Measurements from ENCODE around the gene PLEKHH3.

PLEKHH3 gene, protein sequence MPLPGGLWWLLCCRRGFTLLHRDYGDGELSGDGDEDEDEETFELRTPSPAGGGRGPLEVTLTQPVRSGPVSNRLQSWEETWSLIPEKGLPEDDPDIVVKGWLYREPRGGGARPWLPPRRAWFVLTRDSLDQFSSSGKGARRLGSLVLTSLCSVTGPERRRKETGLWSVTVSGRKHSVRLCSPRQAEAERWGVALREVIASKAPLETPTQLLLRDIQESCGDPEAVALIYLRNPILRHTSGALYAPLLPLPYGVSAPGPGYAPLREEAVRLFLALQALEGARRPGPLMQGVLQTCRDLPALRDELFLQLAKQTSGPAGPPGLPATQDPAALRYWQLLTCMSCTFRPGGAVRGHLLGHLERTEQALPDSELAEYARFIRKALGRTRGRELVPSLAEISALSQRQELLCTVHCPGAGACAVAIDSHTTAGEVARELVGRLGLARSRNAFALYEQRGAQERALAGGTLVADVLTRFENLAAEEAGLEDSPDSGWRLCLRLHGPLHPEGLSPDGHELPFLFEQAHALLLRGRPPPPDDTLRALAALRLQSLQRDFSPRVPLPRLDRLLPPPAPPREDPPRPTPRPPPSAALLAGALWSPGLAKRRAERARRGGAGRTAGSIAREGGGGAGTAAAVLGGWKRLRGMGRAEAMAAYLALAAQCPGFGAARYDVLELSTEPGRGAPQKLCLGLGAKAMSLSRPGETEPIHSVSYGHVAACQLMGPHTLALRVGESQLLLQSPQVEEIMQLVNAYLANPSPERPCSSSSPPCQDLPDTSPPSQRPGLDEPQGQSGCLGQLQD

DNA sequence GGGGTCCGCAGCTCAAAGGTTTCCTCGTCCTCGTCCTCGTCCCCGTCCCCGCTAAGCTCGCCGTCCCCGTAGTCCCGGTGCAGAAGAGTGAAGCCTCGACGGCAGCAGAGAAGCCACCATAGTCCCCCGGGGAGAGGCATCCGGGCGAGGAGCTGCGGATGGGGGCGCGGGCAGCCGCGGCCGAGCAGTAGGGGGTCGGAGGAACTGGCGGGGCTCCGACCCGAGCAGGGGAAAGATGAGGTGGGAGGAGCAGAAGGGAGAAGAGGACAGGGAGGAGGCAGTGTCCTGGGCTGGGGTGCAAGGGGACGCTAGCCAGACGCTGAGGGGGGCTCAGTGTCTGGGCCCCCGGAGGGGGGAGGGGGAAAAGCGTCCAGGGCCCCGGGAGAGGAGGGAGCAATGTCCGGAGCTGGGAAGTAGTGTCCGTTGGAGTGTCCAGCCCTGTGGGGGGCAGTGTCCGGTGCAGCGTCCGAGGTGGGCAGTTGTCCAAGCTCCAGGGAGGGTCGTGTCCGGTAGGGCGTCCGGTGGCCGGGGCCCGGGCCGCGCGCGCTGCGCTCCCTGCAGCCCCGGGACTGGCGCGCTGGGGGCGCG lies at the start of gene PLEKHH3:
PLEKHH3 (minus strand) TSS at position 571 of the 588 bp plus-strand sequence; CDS start at position 140, 431 bp downstream.
- DNase-seq (ENCODE audit: low read depth in 1 of 2, low spot score in 1 of 2), result no peak
- in situ Hi-C loops (cut with HindIII; ENCODE audit: low pct_unique_long_range_greater_than_20kb, low sequenced_read_pairs), result no loop called here
- no peak for TF ChIP-seq JUND (IDR thresholded peaks at IDR 0.05; ENCODE audit: low read depth)

DNA sequence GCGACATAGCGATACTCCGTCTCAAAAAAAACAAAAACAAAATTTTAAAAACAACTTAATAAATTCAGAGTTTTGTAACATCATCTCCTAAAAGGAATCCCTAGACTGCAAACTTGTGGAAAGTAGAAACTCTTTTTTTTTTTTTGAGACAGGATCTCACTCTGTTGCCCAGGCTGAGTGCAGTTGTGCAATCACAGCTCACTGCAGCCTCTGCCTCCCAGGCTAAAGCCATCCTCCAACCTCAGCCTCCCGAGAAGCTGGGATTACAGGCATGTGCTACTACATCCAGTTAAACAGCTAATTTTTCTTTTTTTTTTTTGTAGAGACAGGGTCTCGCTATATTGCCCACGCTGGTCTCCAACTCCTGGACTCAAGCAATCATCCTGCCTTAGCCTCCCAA lies 48.3 kb upstream of the PLEKHH3 start:
- TF ChIP-seq JUND (IDR thresholded peaks at IDR 0.05; ENCODE audit: low read depth), result no peak
- no peak for DNase-seq (ENCODE audit: low read depth in 1 of 2, low spot score in 1 of 2)
- in situ Hi-C loops (cut with HindIII; ENCODE audit: low pct_unique_long_range_greater_than_20kb, low sequenced_read_pairs), result no loop called here

DNA sequence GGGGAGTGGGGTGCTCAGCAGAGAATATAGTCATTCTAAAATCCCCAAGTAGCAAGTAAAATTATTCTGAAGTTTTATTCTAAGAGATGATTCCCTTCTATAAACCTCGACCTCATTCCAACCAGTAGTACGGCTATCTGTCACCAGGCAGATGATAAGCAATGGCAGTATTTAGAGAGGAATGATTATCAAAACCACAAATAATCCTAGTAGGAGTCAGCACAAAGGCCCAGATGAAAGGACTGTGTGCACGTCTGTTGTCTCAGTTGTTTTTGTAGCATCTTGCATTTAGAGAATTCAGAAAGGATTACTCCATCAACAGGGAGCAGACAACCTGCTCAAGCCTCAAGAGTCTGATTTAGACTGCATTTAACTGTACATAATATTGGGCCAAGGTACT lies 46.8 kb upstream of the PLEKHH3 start:
- no peak for DNase-seq (ENCODE audit: low read depth in 1 of 2, low spot score in 1 of 2)
- TF ChIP-seq JUND (IDR thresholded peaks at IDR 0.05; ENCODE audit: low read depth), result no peak
- in situ Hi-C loops (cut with HindIII; ENCODE audit: low pct_unique_long_range_greater_than_20kb, low sequenced_read_pairs), result no loop called here

DNA sequence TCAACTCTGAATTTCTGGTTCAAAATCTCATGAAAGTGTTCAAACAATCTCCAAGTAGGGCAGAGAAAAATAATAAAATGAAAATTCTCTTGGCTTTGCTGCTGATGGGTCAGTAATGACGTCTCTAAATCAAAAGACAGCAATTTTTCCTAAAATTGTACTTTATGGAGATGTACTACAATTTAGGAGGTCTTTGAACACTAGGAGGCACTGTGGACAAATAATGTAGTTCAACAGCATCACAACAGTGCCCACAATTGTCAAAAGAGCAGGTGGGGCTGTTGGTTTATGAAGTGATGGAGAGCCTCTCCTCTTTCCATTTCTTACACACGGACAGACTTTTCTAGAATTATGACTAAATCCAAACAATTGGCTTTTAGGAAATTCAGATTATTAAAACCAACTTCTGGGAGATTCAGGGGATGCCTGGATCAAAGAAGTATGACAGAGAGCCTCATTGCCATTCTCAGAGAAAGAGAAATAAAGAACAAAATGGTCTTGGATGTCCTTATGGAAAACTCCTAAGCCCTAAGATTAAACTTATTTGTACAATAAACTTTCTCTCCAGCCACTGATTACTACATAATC lies 44.3 kb upstream of the PLEKHH3 start:
- TF ChIP-seq JUND (IDR thresholded peaks at IDR 0.05; ENCODE audit: low read depth), result no peak
- DNase-seq (ENCODE audit: low read depth in 1 of 2, low spot score in 1 of 2), result peak; percentile 63 to 82
- in situ Hi-C loops (cut with HindIII; ENCODE audit: low pct_unique_long_range_greater_than_20kb, low sequenced_read_pairs), result no loop called here

DNA sequence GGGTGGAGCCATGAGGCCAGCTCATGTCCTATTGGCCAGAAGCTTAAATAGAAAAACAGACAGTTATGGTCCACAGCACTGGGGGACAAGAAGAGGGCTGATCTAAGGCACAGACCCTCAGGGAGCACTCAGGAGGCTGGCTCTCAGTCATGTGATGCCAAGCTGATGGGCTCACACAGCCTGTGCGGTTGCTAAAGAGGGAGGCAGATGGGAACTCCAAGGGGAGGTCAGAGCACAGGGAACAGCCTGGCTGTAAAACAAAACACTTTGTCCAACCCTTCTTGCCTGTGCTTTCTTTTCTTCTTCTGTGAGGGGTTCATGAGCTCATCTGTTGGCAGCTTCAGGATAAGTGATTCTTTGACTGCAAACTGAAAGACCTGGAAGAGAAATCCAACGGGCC lies 32.8 kb upstream of the PLEKHH3 start:
- in situ Hi-C loops (cut with HindIII; ENCODE audit: low pct_unique_long_range_greater_than_20kb, low sequenced_read_pairs), result no loop called here
- no peak for TF ChIP-seq JUND (IDR thresholded peaks at IDR 0.05; ENCODE audit: low read depth)
- DNase-seq (ENCODE audit: low read depth in 1 of 2, low spot score in 1 of 2), result no peak

DNA sequence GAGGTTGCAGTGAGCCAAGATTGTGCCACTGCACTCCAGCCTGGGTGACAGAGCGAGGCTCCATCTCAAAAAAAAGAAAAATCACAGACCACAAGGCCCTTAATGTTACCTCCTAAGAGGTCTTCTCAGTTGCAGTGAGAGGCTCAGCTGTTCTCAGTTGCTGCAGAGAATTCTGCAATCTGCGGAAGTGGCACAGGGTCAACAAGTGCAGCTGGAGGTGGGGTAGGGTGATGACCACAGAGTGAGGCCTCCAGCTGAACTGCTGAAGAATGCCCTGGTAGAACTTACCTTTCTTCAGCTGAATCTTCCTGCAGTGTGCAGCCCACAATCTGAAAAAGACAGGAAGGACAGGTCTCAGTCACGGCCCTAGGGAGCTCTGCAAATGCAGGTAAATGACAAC lies 31.8 kb upstream of the PLEKHH3 start:
- no peak for DNase-seq (ENCODE audit: low read depth in 1 of 2, low spot score in 1 of 2)
- in situ Hi-C loops (cut with HindIII; ENCODE audit: low pct_unique_long_range_greater_than_20kb, low sequenced_read_pairs), result no loop called here
- no peak for TF ChIP-seq JUND (IDR thresholded peaks at IDR 0.05; ENCODE audit: low read depth)

DNA sequence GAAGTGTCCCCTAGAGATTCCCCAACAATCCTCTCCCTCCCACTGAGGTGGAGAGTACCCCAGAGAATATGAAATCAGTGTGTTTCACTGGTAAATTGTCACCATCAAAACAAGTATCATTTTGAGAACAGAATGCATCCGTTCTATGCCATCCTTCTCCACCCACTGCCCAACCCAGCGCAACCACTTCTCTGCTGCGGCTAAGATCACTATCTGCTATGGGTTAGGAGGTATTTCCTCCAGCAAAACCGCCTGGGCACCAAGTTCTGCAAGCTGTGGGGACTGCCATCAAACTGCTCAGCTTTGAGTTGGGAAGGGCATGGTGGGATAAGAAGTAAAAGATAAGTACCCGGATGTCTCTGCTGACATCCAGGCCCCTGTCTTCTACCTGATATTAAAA lies 29.9 kb upstream of the PLEKHH3 start:
- no peak for TF ChIP-seq JUND (IDR thresholded peaks at IDR 0.05; ENCODE audit: low read depth)
- peak in 1 of 2 experiments; percentile 83 for DNase-seq (ENCODE audit: low read depth in 1 of 2, low spot score in 1 of 2)
- in situ Hi-C loops (cut with HindIII; ENCODE audit: low pct_unique_long_range_greater_than_20kb, low sequenced_read_pairs), result no loop called here

DNA sequence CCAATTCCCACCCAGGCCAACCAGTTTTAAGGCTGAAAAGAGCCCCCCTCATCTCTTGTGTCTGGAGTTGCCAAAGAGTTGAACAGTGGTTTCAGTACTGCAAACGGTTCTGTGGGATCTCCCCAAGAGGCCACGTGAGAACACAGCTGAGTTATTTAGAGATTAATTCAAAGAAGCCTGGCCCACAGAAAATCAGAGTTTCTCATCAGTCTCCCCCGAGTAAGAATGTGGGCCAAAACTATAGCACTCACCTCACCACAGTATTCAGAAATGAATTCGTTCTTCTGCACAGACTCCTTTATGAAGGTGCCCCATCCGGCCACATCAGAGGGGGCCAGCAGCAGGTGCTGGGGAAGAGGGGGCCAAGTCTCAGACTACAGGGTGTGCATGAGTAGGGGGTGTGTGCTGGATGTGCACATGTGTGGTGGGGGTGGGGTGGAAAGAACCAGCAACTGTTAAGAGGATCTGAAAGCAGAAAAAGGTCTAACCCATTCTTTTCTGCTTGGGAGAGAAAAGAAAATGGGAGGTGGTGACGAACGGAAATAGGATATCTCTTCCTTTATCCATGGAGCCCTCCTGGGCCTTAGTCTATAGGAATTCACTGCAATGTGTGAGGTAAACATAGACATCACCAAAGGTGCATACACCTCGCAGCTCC lies 28.2 kb upstream of the PLEKHH3 start:
- no peak for DNase-seq (ENCODE audit: low read depth in 1 of 2, low spot score in 1 of 2)
- in situ Hi-C loops (cut with HindIII; ENCODE audit: low pct_unique_long_range_greater_than_20kb, low sequenced_read_pairs), result no loop called here

DNA sequence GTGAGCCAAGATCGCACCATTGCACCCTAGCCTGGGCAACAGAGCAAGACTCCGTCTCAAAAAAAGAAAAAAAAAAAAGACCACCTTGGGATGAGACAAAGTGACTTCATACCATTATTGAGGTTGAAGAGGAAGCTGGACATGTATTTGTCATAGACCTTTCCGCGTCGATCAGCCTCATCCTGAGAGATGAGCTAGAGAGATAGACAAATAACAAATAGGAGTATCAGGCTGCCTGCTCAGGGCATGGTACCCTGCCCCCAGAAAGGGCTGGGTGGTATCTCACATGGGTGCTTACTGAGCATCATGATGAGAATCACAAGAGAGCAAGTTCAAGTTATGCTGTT lies 27.7 kb upstream of the PLEKHH3 start:
- no peak for TF ChIP-seq JUND (IDR thresholded peaks at IDR 0.05; ENCODE audit: low read depth)
- DNase-seq (ENCODE audit: low read depth in 1 of 2, low spot score in 1 of 2), result no peak
- in situ Hi-C loops (cut with HindIII; ENCODE audit: low pct_unique_long_range_greater_than_20kb, low sequenced_read_pairs), result no loop called here

More for the DNA sequence above, 28.2 kb upstream of the PLEKHH3 start:
- TF ChIP-seq JUND (IDR thresholded peaks at IDR 0.05; ENCODE audit: low read depth), result no peak

DNA sequence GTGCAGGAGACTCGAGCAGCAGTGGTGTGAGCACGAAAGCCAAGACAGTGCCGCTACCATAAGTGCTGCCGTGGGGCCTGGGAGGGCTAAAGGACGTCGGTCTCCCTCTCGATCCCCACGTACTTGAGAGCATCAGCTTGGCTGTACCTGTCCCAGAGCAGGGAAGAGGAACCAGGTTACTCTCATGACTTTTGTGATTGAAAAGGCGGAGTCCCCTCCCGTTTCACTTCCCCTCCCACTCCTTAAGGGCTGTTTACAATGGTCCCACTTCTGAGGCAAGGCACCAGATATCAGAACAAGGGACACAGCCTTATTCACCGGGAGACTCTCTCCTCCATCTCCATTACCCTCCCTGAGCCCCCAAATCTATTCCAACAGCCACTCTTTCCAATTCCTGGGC lies 25.7 kb upstream of the PLEKHH3 start:
- DNase-seq (ENCODE audit: low read depth in 1 of 2, low spot score in 1 of 2), result no peak
- no peak for TF ChIP-seq JUND (IDR thresholded peaks at IDR 0.05; ENCODE audit: low read depth)
- in situ Hi-C loops (cut with HindIII; ENCODE audit: low pct_unique_long_range_greater_than_20kb, low sequenced_read_pairs), result no loop called here

DNA sequence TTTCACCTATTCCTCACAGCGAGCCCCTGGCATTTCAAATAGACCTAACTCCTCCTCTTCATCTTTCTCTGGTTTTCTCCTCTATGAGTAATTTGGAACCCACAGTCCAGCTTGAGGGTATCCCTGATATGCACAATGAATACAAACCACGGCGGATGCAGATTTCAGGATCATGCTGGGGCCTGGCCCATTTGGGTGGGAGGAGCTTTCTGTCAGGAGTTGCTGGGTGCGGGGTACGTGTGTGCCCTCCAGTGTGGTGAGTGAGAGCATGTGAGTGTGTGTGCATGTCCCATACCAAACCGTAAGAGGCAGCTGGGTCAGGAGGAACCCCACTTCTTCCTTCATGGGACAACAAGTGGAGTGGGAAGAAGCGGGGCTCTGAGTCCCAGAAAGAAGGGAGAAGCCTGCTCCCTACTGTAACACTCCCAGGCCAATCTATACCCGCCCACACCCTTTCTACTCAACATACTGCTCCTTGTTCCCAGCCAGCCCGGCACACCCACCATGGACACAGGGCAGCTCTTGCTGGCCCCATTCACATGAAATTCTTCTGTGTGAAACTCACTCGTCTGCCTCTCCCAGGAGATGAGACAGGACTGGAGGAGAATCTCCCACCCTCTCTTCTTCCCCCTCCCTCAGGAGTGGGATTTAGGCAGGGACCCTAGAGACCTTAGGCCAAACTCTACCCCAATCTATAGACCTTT lies 23.9 kb upstream of the PLEKHH3 start:
- TF ChIP-seq JUND (IDR thresholded peaks at IDR 0.05; ENCODE audit: low read depth), result no peak
- DNase-seq (ENCODE audit: low read depth in 1 of 2, low spot score in 1 of 2), result no peak
- in situ Hi-C loops (cut with HindIII; ENCODE audit: low pct_unique_long_range_greater_than_20kb, low sequenced_read_pairs), result no loop called here

DNA sequence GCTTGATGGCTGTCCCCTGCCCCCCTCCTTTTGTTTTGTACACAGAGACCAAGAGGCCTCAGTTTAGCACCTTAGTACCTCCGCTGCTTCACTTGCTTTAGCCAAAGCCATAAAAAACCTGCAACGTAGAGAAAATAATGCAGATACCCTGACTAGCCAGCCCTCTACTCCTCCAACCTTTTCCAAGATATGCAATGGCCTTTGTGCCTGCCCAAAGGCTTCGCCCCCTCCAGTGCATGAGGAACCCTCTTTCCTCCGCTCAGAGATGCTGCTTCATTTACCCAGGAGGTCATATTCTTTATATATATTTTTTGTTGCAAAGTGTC lies 22.6 kb upstream of the PLEKHH3 start:
- in situ Hi-C loops (cut with HindIII; ENCODE audit: low pct_unique_long_range_greater_than_20kb, low sequenced_read_pairs), result no loop called here
- TF ChIP-seq JUND (IDR thresholded peaks at IDR 0.05; ENCODE audit: low read depth), result no peak
- DNase-seq (ENCODE audit: low read depth in 1 of 2, low spot score in 1 of 2), result no peak

Data from T47D (cell line).